ENCODE data around the gene TRPV3.
"Not testable (repeated sequence)": the region's sequence is repeated elsewhere in the genome, so short reads cannot be mapped to it uniquely, and the experiment has no call there.

The TRPV3 gene

DNA sequence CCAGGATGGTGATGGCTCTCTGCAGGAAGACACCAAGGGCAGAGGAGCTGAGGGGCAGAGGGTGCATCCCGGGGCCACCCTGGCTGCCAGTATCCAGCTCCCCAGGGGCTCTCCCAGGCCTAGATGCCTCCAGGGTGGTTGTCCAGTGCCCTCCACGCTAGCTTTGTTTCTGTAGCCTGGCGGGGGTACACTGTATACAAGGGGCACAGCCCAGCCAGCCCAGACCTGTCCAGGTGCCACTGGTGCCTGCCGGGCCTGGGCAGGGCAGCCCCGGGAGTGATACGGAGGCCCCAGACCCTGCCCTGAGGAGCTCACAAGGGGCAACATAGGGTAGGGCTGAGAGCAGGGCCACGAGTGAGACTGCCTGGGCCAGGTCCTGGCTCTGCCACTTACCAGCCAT, 14.6 kb upstream of the TRPV3 start:
- Histone ChIP-seq H3K36me3 (ENCODE audit: insufficient read depth, low read length) (peaks cover 6% of the 10 kb centered on the region), H3K4me1 (ENCODE audit: control insufficient read depth, insufficient read depth, low read length) (peaks cover 12% of the 10 kb centered on the region), H3K27me3 (ENCODE audit: control insufficient read depth, insufficient read depth, low read length) (no peaks in the 10 kb centered on the region), H3K4me3 (ENCODE audit: low read length) (no peak overlapping the region), H3K9me3 (replicated peaks; ENCODE audit: low read length) (no peaks in the 10 kb centered on the region), H3K9ac (ENCODE audit: low read depth, low read length) (no peak overlapping the region), H3K4me2 (ENCODE audit: low read length) (no peak overlapping the region)

DNA sequence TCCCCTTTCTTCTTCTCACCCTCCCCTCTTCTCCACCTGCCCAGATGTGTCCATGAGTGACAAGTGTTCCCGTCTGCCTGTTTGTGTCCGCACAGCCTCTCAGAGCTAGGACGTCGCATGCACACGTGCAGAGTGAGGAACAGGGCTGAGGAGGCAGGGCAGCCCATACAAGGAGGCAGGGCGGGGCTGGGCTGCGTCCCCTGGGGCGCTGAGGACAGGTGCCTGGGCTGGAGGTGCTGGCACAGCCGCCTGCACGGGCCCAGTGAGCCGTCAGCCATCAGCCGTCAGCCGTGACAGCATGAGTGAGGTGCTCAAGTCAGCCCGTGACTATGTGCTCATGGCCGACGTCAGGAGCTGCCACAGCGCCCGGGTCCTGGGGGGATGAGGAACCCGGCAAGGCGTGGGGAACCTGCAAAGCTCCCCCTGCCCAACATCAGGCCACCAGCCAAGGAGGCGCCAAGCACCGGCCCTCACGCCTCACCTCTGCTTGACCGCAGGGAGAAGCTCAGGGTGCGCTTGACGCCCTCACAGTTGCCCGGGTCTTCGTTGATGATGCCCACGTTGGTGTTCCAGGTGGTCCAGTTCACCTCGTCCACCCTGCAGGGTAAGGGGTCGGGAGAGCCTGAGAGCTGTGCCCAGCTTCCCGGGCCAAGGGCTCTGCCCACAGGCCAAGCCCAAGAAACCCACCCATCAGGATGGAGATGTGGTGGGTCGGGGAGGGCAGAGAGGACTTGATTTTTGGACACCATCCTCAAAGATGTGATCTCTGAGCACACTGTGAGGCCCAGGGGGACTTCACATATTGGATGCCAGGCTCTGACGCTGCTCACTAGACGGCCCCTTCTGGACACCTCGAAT, 13.7 kb upstream of the TRPV3 start:
- no peak overlapping the region for H3K4me2 ChIP-seq (ENCODE audit: low read length)
- H3K36me3 ChIP-seq (ENCODE audit: insufficient read depth, low read length): peaks cover 7% of the 10 kb centered on the region
- H3K4me1 ChIP-seq (ENCODE audit: control insufficient read depth, insufficient read depth, low read length): peaks cover 12% of the 10 kb centered on the region

DNA sequence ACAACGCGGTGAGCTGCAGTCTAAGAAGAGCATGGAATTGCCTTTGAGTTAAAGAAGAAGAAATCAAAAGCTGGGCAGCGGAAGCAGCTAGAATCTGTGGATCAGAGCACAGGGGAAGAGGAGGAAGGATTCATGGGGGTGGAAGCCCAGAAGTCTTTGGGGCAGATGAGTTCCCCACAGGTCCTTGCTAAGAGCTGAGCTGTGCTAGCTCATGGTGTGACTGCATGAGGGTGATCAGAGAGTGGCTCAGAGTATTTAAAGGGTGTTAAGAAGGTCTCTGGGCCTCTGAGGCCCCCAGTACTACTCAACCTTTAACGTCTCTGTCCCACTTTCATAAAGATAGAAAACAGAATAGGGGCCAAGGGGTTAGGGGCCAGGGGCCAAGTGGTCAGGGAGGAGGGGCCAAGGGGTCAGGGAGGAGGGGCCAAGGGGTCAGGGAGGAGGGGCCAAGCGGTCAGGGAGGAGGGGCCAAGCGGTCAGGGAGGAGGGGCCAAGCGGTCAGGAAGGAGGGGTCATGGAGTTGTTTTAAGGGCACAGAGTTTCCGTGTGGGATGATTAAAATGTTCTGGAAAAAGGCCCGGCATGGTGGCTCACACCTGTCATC, 12.0 kb upstream of the TRPV3 start:
- Histone ChIP-seq H3K9me3 (replicated peaks; ENCODE audit: low read length) (no peaks in the 10 kb centered on the region), H3K4me3 (ENCODE audit: low read length) (no peak overlapping the region), H3K9ac (ENCODE audit: low read depth, low read length) (no peak overlapping the region), H3K4me2 (ENCODE audit: low read length) (no peak overlapping the region), H3K4me1 (ENCODE audit: control insufficient read depth, insufficient read depth, low read length) (no peaks in the 10 kb centered on the region), H3K36me3 (ENCODE audit: insufficient read depth, low read length) (peaks cover 10% of the 10 kb centered on the region), H3K27me3 (ENCODE audit: control insufficient read depth, insufficient read depth, low read length) (no peaks in the 10 kb centered on the region)

More for the DNA sequence above, 13.7 kb upstream of the TRPV3 start:
- no peaks in the 10 kb centered on the region for H3K27me3 ChIP-seq (ENCODE audit: control insufficient read depth, insufficient read depth, low read length)
- no peak overlapping the region for H3K4me3 ChIP-seq (ENCODE audit: low read length)
- H3K9ac ChIP-seq (ENCODE audit: low read depth, low read length): no peak overlapping the region
- H3K9me3 ChIP-seq (replicated peaks; ENCODE audit: low read length): no peaks in the 10 kb centered on the region

DNA sequence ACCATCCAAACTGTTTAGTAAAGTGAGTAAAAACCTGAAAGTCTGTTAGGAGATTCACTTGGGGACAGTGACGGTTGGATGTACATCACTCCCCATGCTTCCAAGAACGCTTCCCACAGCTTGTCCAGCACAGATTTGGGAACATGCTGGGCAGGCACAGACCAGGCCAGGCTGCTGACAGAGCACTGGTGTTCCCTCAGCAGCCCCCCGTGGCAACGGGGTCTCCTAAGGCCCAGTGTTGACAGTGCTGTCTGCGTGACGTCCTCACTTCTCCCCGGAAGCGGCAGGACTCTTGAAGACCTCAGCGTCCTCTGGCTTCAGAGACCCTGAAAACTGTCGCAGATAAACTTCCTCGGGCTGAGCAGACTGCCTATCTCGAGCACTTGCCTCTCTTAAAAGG, 8.9 kb upstream of the TRPV3 start:
- H3K27me3 ChIP-seq (ENCODE audit: control insufficient read depth, insufficient read depth, low read length): no peaks in the 10 kb centered on the region
- H3K4me2 ChIP-seq (ENCODE audit: low read length): no peak overlapping the region
- no peak overlapping the region for H3K4me3 ChIP-seq (ENCODE audit: low read length)

GRCh38 chr17:3565143-3565542, 7.5 kb upstream of the TRPV3 start:
- Histone ChIP-seq H3K4me3 (ENCODE audit: low read length) (no peak overlapping the region), H3K9me3 (replicated peaks; ENCODE audit: low read length) (no peaks in the 10 kb centered on the region), H3K4me1 (ENCODE audit: control insufficient read depth, insufficient read depth, low read length) (peaks cover 3% of the 10 kb centered on the region), H3K36me3 (ENCODE audit: insufficient read depth, low read length) (peaks cover 10% of the 10 kb centered on the region), H3K27me3 (ENCODE audit: control insufficient read depth, insufficient read depth, low read length) (no peaks in the 10 kb centered on the region), H3K9ac (ENCODE audit: low read depth, low read length) (no peak overlapping the region), H3K4me2 (ENCODE audit: low read length) (no peak overlapping the region)

More for the DNA sequence above, 8.9 kb upstream of the TRPV3 start:
- H3K4me1 ChIP-seq (ENCODE audit: control insufficient read depth, insufficient read depth, low read length): peaks cover 3% of the 10 kb centered on the region
- peaks cover 10% of the 10 kb centered on the region for H3K36me3 ChIP-seq (ENCODE audit: insufficient read depth, low read length)
- no peak overlapping the region for H3K9ac ChIP-seq (ENCODE audit: low read depth, low read length)
- H3K9me3 ChIP-seq (replicated peaks; ENCODE audit: low read length): no peaks in the 10 kb centered on the region

GRCh38 chr17:3564241-3564640, 6.6 kb upstream of the TRPV3 start:
- not testable (repeated sequence) for H3K9ac ChIP-seq (ENCODE audit: low read depth, low read length); H3K4me1 ChIP-seq (ENCODE audit: control insufficient read depth, insufficient read depth, low read length); H3K36me3 ChIP-seq (ENCODE audit: insufficient read depth, low read length); H3K27me3 ChIP-seq (ENCODE audit: control insufficient read depth, insufficient read depth, low read length); H3K4me3 ChIP-seq (ENCODE audit: low read length); H3K4me2 ChIP-seq (ENCODE audit: low read length); H3K9me3 ChIP-seq (replicated peaks; ENCODE audit: low read length)

- H3K9ac ChIP-seq (ENCODE audit: low read depth, low read length): peak overlapping the region; percentile 42
Observed at GRCh38 chr17:3559270-3559645, 1.6 kb upstream of the TRPV3 start.

GRCh38 chr17:3558603-3559269, 1.1 kb upstream of the TRPV3 start:
- Histone ChIP-seq H3K36me3 (ENCODE audit: insufficient read depth, low read length) (no peaks in the 10 kb centered on the region), H3K27me3 (ENCODE audit: control insufficient read depth, insufficient read depth, low read length) (no peaks in the 10 kb centered on the region), H3K4me3 (ENCODE audit: low read length) (peak overlapping the region; percentile 15), H3K9me3 (replicated peaks; ENCODE audit: low read length) (no peaks in the 10 kb centered on the region), H3K9ac (ENCODE audit: low read depth, low read length) (peak overlapping the region; percentile 42), H3K4me1 (ENCODE audit: control insufficient read depth, insufficient read depth, low read length) (peaks cover 27% of the 10 kb centered on the region), H3K4me2 (ENCODE audit: low read length) (peak overlapping the region; percentile 69)

More at GRCh38 chr17:3559270-3559645, 1.6 kb upstream of the TRPV3 start:
- Histone ChIP-seq H3K4me3 (ENCODE audit: low read length) (peak overlapping the region; percentile 15), H3K27me3 (ENCODE audit: control insufficient read depth, insufficient read depth, low read length) (no peaks in the 10 kb centered on the region), H3K4me2 (ENCODE audit: low read length) (peak overlapping the region; percentile 69), H3K36me3 (ENCODE audit: insufficient read depth, low read length) (no peaks in the 10 kb centered on the region), H3K9me3 (replicated peaks; ENCODE audit: low read length) (no peaks in the 10 kb centered on the region), H3K4me1 (ENCODE audit: control insufficient read depth, insufficient read depth, low read length) (peaks cover 27% of the 10 kb centered on the region)

- Histone ChIP-seq H3K4me2 (ENCODE audit: low read length) (peak overlapping the region; percentile 69), H3K27me3 (ENCODE audit: control insufficient read depth, insufficient read depth, low read length) (no peaks in the 10 kb centered on the region), H3K4me3 (ENCODE audit: low read length) (no peak overlapping the region), H3K4me1 (ENCODE audit: control insufficient read depth, insufficient read depth, low read length) (peaks cover 23% of the 10 kb centered on the region), H3K9ac (ENCODE audit: low read depth, low read length) (no peak overlapping the region), H3K9me3 (replicated peaks; ENCODE audit: low read length) (no peaks in the 10 kb centered on the region), H3K36me3 (ENCODE audit: insufficient read depth, low read length) (no peaks in the 10 kb centered on the region)
Observed at GRCh38 chr17:3556916-3557767, 470 bp downstream of the TRPV3 start.

- Histone ChIP-seq H3K4me3 (ENCODE audit: low read length) (no peak overlapping the region), H3K4me2 (ENCODE audit: low read length) (no peak overlapping the region), H3K9ac (ENCODE audit: low read depth, low read length) (no peak overlapping the region), H3K9me3 (replicated peaks; ENCODE audit: low read length) (no peaks in the 10 kb centered on the region), H3K36me3 (ENCODE audit: insufficient read depth, low read length) (no peaks in the 10 kb centered on the region), H3K27me3 (ENCODE audit: control insufficient read depth, insufficient read depth, low read length) (no peaks in the 10 kb centered on the region), H3K4me1 (ENCODE audit: control insufficient read depth, insufficient read depth, low read length) (peaks cover 23% of the 10 kb centered on the region)
Observed at GRCh38 chr17:3556239-3556915, 1.2 kb downstream of the TRPV3 start.

All from skeletal muscle satellite cell (primary cell).